Stimulated activated CD8-positive, alpha-beta memory T cell treated with anti-CD3 and anti-CD28 coated beads, Interleukin-7, amount 100 ng/mL, for 24 hours (primary cell): ENCODE data around the gene NME1.
"Not testable (repeated sequence)": the region's sequence is repeated elsewhere in the genome, so short reads cannot be mapped to it uniquely, and the experiment has no call there.

Experiments
- DNase-seq: peaks from one replicate; pipeline ENCODE4 v3.0.0-alpha.2; 2020; ENCODE audit warnings: low read depth

The NME1 gene

DNA sequence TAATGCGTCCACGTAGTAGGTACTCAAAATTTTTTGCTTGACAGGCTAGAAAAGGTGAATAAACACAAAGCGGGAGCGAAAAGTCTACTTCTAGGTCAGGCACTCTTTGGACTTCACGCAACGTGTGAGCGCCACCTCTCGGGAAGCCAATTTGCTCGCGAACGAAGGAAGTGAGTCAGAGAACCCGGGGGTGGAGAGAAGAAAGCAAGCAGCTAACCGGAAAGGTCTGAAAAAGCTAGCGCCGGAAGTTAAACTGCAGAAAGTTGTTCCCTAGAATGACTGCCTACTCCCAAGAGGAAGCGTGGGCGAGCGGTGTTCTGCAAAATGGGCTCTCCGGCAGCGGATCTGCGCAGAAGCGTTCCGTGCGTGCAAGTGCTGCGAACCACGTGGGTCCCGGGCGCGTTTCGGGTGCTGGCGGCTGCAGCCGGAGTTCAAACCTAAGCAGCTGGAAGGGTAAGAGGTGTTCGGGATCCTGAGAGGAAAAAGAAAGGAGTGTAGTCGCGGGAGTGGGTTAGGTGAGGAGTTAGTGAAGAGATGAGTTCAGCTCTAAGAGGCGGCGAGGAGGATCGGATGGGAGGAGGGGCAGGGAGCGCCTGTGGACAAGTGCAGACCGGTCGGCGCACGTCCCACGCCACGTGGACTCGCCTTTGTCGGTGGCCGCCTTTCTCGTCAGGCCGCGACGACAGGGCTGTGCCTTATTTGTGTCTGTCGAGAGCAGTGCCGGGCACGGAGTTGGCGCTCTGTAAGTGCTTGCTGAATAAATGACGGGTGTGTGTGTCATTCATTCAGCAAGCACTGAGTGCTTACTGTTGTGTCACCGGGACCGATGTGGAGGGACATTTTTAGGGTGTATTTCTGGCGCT, at the start of gene NME1:
NME1 (plus strand) TSS at position 350 of the 863 bp plus-strand sequence. CDS start 2,096 bp downstream, outside the sequence.
- DNase-seq = peak; percentile 94

DNA sequence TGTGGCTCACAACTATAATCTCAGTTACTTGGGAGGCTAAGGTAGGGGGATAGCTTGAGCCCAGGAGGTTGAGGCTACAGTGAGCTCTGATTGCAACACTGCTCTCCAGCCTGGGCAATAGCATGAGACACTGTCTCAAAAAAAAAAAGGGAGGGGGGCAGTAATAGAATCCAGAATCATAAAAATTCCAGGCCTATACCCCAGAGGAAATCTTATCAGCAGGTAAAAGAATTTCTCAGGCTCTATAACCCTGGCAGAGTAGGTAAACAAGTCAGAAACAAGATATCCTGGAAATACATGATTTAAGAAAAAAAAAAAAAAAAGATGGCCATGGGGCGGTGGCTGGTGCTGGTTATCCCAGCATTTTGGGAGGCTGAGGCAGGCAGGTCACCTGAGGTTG, 45.6 kb upstream of the NME1 start:
- DNase-seq = no peak

DNA sequence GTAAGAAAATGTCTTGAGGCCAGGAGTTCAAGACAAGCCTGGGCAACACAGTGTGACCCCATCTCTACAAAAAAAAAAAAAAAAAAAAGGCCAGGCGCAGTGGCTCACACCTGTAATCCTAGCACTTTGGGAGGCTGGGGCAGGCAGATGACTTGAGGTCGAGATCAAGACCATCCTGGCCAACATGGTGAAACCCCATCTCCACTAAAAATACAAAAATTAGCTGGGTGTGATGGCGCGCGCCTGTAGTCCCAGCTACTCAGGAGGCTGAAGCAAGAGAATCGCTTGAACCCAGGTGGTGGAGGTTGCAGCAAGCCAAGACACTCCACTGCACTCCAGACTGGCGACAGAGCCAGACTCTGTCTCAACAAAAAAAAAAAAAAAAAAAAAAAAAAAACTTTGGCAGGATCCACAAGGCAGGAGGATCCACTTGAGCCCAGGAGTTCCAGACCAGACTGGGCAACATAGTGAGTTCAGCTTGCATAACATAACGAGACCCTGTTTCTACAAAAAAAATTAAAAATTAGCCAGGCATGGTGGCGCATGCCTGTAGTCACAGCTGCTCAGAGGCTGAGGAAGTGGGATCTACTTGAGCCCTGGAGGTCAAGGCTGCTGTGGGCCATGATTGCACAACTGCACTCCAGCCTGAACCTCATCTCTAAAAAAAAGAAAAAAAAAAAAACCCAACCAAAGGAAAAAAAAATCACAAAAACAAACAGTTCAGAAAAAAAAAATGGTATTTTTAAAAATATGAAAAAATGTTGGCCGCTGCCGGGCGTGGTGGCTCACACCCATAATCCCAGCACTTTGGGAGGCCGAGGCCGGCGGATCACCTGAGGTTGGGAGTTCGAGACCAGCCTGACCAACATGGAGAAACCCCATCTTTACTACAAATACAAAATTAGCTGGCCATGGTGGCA, 40.8 kb upstream of the NME1 start:
- not testable (repeated sequence) for DNase-seq

DNA sequence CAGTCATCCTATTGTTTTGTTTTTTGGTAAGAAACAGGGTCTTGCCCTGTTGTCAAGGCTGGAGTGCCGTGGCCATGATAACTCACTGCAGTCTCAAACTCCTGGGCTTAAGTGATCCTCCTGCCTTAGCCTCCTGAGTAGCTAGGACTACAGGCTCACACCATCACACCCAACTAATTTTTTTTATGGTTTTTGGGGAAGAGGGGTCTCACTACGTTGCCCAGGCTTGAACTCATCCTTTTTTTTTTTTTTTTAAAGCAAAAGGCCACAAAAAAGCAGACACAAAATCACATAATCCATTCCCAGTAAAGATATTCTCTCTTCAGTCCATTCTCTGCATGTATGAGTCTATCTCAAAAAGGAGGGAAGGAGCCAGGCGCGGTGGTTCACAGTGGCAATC, 38.2 kb upstream of the NME1 start:
- DNase-seq = no peak

DNA sequence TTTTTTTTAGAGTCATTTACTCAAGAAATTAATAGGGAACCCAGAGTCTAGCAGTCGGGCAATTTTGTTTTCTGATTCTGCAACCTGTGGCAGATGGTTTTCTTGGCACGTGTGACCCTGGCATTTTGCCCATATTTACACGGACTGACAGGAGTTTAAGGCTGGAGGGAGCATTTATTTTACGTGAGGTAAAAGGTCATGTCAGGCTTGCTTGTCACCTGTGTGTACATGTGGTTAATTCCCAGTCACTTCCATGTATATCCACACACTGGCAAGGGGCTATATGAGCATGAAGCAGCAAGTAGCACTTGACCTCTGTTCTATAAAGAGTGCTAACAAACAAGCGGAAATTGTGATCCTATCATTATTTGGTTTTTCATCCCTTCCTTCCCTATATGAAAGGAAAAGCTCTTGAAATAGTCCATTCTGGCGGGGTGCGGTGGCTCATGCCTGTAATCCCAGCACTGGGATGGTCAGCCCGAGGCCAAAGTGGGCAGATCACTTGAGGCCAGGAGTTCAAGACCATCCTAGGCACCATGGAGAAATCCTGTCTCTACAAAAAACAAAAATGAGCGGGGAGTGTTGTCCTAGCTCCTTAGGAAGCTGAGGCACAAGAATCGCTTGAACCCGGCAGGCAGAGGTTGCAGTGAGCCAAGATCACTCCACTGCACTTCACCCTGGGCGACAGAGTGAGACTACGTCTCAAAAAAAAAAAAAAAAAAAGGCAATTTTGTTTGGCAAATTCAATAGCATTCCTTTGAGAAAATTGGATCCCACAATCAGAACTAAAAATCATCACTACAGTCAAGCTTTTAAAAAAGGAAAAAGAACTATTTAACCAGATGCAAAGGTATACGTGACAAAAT, 34.8 kb upstream of the NME1 start:
- DNase-seq = no peak

DNA sequence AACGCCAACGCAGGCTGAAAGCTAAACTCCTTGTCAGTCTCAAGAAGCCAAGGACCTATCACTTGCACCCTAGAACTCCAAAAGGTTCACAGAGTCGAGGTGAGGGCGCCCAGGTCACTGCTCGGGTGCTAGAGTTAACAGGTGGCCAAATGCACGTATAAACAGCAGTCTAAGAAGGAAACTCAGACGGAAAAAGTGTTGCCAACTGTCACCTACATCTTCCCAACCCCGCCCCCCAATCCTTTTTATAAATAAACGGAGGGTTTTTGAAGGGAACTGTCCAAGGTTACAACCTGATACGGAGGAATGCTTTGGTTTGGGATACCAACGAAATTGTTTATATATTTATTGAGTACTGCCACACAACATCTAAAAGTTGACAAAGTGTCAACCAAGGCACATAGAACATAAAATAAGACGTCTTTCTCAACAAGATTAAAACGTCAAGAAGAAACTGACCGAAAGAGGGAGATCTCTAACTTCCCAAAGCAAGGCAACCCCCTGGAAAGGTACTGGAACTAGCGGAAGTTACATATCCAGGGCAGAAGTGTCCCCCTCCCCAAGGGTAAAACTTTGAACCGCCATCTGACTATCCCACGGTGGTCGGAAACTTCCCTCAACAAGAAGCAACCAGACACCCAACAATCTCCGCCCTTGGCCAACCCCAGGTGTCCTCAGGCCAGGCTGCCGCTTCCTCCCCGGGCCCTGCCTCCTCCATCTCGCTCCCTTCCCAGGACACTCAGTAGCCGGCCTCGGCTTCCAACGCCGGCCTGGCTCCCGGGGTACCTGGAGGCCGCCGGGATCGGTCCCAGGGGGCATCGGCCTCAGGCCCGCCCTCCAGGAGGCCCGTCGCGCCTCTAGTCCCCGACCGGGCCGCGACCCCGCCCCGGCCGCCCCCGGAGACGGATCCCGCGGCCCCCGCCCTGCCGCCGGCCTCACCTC, 33.7 kb upstream of the NME1 start:
- DNase-seq = no peak

DNA sequence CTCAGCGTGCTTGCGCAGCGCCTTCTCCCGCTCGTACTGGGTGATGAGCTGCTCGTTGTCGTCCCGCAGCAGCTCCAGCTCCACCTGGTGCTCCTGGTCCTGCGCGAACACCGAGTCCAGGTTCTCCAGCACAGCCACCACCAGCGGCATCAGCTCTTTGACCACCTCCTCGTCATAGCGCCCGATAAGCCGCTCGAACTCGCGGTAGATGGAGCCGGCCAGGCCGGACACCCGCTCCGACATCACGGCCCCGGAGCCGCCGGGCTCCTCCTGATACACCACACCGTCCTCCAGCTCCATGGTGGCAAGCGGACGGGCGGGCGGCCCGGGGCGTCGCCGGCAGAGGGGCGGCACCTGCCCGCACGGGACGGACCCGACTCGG, 33.0 kb upstream of the NME1 start:
- DNase-seq = no peak

DNA sequence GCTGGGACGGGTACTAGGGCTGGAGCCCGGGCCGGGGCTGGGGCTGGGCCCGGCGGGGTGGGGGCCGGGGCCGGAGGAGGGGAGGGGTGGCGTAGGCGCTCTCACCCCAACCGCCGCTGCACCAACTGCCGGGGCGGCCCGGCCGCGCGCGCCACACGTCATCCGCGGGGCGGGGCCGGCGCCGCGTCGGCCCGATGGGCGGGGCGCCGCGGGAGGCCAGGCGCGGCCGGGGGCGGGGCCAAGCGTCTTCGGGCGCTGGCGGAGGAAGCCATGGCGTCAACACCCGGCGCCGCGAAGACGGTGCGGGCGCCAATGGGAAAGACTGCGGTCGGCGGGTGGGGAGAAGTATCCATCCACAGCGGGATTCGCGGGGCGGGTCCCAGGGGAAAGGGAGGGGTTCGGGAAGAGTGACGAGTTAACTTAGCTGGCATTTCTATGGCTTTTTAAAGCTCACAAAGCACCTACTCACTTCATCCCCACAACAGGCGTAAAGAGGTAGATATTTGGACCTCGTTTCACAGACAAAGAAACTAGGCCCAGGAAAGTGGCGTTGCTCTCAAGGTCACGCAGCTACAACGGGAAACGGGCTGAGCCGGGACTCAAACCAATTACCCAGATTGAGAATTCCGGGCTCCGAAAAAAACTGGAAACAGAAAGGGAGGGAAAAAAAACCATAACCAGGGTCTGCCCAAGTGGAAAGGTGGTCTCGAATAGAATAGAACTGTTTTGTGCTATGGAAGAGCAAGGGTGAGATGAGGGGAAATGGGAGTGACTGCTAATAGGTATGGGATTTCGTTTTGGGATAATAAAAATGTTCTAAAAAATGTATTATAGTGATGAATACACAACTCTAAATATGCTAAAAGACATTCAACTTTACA, 32.4 kb upstream of the NME1 start, which contains the start of gene SPAG9:
SPAG9 (minus strand) TSS at position 130 of the 881 bp plus-strand sequence. CDS start 212 bp downstream, outside the sequence.
- DNase-seq = peak; percentile 76

DNA sequence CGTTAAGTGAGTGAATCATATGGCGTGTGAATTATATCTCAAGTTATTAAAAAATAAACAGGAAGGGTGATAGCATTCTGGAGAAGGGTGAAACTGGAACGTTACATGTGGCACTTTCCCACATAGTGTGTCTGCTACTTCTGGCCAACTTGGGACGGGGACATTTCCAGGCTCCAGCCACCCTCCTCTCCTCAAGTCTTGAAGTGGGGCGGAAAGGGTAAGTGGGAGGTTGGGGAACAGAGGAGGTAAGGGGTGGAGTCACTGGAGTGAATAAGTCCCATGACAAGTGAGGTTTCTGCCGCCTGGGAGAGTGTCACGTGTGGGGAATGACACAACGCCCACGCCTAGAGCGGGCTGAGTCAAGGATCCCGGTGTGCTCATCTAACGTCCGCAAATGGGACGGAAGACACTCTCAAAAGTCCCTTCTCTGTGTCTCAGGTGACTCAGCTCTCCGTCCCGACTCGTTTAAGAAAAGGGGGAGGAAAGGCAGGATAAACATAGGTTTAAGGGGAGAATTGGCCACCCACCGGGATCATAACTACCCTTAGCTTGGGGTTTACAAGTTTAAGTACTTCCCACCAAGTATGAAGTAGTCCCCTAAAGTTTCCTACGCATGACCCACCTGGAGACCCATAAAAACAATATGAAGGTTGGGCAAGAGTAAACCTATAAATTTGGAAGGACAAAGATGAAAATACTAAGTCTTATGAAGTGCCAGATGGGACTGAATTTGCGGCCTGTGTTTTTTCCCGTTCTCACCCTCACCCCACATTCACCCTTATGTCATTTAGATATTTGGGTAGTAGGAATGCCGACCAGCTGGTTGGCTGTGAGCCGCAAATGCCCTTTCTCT, 31.5 kb upstream of the NME1 start:
- DNase-seq = peak; percentile 74

DNA sequence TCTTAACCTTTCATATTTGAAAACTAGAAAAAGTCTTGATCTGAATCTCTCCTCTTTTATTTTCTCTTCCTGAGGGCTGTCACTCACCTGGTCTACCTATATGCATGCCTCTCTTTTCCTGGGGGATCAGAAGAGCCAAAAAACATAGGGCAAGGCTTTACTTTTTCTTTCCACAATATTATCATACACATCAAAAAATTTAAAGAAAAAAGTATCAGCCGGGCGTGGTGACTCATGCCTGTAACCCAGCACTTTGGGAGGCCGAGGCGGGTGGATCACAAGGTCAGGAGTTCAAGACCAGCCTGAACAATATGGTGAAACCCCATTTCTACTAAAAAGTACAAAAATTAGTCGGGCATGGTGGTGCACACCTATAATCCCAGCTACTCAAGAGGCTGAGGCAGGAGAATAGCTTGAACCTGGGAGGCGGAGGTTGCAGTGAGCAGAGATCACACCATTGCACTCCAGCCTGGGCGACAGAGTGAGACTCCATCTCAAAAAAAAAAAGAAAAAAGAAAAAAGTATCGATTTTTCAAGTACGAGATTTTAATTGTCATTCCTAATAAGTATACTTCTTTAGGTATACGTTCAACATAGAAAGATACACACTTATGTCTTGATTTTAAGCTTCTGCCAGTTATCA, 30.8 kb upstream of the NME1 start:
- DNase-seq = not testable (repeated sequence)

DNA sequence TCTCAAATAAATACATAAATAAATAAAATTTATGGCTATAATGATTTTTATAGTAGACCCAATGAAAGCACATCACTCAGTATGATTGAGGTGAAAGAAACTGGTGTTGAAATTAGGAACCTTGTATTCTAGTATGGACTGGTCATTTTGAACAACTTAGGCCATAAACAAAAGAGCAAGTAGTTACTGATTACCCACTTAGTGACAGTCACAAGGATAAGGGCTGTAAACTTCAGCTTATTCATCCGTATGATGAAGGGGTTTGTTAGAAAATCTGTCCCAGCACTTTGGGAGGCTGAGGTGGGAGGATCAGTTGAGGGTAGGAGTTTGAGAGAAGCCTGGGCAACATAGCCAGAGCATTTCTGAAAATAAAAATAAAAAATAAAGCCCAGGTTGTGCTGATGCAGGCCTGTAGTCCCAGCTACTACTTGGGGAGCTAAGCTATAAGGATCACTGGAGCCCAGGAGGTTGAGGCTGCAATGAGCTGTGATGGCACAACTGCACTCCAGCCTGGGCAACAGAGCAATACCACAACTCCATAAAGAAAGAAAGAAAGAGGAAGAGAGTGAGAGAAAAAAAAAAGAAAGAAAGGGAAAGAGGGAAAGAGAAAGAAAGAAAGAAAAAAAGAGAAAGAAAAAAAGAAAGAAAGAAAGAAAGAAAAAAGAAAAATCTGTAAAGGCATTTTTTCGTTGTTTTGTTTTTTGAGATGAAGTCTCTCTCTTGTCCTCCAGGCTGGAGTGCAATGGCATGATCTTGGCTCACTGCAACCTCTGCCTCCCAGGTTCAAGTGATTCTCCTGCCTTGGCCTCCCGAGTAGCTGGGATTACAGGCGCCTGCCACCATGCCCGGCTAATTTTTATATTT, 28.5 kb upstream of the NME1 start:
- no peak for DNase-seq

DNA sequence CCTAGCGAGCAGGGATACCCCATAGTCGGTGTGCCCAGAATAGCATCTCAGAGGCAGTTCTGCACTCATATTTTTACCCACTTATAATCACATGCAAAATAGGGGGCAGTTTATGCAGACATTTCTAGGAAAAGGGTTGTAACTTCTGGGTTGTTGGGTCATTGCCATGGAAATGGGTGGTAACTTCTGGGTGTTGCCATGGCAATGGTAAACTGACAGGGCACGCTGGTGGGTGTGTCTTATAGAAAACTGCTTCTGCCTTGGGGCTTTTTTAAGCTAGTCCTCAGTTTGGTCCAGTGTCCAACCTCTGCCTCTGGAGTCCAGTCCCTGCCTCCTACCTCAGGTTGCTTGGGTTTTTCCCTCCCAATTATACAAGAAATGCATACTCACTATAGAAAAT, 25.3 kb upstream of the NME1 start:
- DNase-seq = no peak

DNA sequence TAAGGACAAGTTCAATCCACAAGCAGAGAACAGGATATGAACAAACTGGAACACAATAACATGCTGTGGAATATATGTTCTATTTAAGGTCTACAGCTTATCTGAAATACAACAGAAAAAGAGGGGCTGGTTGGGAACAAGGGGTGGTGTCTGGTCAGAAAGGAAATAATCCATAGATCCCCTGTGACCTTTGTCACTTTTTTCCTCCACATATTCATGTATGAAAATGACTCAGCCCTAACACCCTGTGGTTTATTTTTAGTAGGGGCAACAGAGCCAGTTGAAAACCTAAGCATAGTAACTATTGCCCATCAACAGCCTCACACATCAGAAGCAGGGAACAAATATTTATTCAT, 20.4 kb upstream of the NME1 start:
- no peak for DNase-seq

DNA sequence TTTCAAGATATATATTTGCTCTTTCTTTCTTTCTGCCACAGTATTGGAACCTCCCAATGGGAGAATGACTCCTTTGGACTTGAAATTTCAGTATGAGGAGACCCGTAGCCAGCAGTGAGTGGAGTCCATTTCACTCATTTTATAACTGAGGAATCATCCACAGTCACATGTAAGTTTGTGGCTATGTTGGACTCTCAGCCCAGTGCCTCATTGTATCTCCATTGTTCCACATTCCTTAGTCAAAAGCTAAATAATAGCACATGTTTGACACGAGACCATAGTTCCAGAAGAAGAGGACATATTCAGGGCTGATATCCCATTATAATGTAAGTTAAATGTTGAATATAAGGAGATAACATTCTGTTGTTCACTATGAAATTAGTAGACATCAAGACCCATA, 20.0 kb upstream of the NME1 start:
- DNase-seq = no peak

DNA sequence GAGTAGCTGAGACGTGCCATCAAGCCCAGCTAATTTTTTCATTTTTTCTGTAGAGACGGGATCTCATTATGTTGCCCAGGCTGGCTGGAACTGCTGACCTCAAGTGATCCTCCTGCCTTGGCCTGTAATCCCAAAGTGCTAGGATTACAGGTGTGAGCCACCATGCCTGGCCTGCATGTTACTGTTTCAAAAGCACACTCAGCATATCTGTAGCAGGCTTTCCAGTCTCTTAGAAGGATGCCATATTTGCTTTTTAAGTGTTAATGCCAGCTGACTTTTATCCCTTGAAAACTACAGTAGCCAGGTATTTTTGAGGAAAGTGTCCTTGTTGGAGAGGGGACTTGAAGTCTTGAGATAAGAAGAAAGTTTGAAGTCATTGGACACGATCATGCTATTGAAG, 17.4 kb upstream of the NME1 start:
- DNase-seq = no peak

DNA sequence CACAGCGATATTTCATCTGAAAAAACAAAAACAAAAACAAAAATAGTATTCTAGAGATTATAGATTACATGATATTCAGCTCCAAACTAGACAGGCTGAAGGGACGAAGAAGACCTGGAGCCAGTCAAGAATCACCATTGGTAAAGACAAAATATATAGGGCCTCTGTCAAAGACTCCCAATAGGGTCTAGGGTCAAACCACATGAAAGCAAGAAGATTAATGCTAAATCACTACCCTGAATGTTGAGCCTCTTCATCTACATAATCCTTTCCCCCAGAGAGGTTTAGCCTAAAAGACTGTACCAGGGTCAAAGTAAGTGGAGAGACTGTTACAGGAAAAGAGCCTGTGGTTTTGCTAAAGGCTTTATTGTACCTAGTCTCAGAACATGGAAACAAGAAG, 10.8 kb upstream of the NME1 start:
- DNase-seq = no peak

DNA sequence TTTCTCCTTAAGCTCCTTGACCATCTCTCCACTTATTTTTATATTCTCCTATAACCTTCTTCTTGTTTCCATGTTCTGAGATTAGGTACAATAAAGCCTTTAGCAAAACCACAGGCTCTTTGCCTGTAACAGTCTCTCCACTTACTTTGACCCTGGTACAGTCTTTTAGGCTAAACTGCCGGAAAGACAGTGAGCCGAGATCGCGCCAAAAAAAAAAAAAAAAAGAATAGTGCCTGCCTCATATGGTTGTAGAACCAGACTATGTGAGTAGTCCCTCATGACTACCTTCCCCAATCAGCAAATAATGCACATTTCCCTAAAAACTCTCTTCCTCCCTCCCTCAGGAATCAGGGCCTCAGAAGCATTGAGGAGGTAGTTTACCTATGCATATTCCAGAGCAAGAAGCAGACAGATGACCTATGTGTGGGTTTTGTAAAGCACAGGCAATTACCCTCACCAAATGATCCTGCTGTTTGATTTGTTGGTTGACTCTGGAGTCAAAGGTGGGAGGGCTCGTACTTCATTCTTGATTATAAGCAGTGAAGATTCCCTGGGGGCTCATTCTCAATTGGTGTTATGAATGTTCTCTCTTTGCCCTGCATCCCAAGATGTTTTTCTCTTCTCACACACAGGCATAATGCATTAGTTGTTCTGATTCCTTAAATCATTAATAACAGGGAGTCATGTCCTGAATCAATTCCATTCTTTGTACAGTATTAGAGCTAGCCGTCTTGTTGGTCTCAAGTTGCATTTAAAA, 8.9 kb upstream of the NME1 start:
- no peak for DNase-seq
